ENCODE data around the gene SCN10A.

- TF ChIP-seq CTCF (conservative IDR thresholded peaks at IDR 0.05; ENCODE audit: low read depth in 2 of 2) (no peak), EZH2 (IDR thresholded peaks at IDR 0.05; ENCODE audit: low read depth, unreplicated experiment) (no peak), POLR2AphosphoS5 (IDR thresholded peaks at IDR 0.05; ENCODE audit: low read depth) (no peak), ETS1 (IDR thresholded peaks at IDR 0.05) (no peak), EZH2phosphoT487 (IDR thresholded peaks at IDR 0.05; ENCODE audit: unreplicated experiment) (no peak), JUNB (IDR thresholded peaks at IDR 0.05; ENCODE audit: unreplicated experiment) (no peak), REST (IDR thresholded peaks at IDR 0.05; ENCODE audit: unreplicated experiment) (no peak), ZNF114 (CRISPR knock-in tag; IDR thresholded peaks at IDR 0.05) (no peak), ZNF331 (CRISPR knock-in tag; IDR thresholded peaks at IDR 0.05; ENCODE audit: low read depth) (no peak)
Measured at GRCh38 chr3:38721207-38721772, 94.7 kb downstream of the SCN10A start.
